Measurements from ENCODE around the gene TNS4.

TNS4 gene

GRCh38 chr17:40437095-40437732 lies 64.2 kb downstream of the TNS4 start:
- no peak for DNase-seq
- in situ Hi-C loops (cut with HindIII; ENCODE audit: low pct_ligation_motif_present, low pct_unique_long_range_greater_than_20kb, low sequenced_read_pairs), result loop anchor here (25.0 kb wide), 1 partner anchor 100 kb away; no protein-coding TSS in a partner anchor

GRCh38 chr17:40436636-40437035 lies 64.8 kb downstream of the TNS4 start:
- no peak for DNase-seq
- in situ Hi-C loops (cut with HindIII; ENCODE audit: low pct_ligation_motif_present, low pct_unique_long_range_greater_than_20kb, low sequenced_read_pairs), result loop anchor here (25.0 kb wide), 1 partner anchor 101 kb away; no protein-coding TSS in a partner anchor

DNA sequence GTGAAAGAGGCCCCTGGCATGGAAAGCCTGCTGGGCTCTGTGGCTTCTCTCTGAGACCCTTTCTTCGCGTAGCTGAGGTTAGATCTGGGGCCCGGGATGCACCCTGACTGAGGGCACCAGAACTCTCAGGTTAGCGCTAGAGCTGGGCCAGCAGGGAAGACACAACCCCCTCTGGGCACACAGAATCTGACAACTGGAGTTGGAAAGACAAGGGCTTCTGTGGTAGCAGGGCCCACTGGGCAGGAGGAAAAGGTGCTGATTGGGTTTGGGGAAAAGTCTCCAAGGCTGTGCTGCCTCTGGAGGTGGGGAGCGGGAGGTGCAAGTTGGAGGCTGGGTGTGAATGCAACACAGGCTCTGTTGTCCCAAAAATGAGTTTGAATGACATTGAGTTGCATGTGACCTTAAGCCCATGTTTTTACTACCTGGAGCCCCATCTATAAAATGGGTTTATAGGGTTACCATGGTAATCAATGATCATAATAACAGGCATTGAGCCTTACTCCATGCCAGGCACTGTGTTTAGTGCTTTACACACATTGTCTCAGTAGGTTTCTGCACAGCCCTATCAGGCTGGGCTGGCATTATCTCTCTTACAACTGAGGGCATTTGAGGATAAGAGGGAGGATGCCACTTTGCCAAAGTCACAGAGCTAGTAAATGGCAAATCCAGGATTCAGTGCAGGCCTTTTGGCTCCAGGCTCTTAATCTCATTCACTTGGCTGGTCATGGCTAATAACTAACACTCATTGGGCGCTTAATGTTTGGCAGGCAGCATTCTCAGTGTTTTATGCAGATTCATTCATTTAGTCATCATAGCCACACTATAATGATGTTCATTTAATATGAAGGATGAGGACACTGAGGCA lies 67.6 kb downstream of the TNS4 start:
- peak; percentile 38 for DNase-seq
- in situ Hi-C loops (cut with HindIII; ENCODE audit: low pct_ligation_motif_present, low pct_unique_long_range_greater_than_20kb, low sequenced_read_pairs), result loop anchor here (25.0 kb wide), 1 partner anchor 104 kb away; no protein-coding TSS in a partner anchor

GRCh38 chr17:40432864-40433528 lies 68.4 kb downstream of the TNS4 start:
- in situ Hi-C loops (cut with HindIII; ENCODE audit: low pct_ligation_motif_present, low pct_unique_long_range_greater_than_20kb, low sequenced_read_pairs), result loop anchor here (25.0 kb wide), 1 partner anchor 104 kb away; no protein-coding TSS in a partner anchor
- no peak for DNase-seq

DNA sequence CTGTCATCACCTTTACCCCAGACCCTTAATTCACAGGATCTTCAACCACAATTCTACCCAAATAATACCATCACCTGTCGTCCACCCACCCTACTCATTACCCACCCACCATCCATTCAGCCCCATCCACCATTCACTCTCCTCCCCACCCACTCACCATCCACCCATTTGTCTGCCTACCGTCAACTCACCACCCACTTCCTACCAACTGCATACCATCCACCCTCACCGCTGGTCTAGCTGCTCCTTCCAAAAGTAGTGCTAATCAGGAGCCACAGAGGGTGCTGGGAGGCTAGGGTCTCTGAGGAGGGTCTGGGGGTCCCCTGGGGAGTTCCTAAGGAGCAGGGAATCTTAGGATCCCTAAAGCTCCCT lies 70.2 kb downstream of the TNS4 start:
- in situ Hi-C loops (cut with HindIII; ENCODE audit: low pct_ligation_motif_present, low pct_unique_long_range_greater_than_20kb, low sequenced_read_pairs), result loop anchor here (25.0 kb wide), 1 partner anchor 106 kb away; no protein-coding TSS in a partner anchor
- DNase-seq, result no peak

- DNase-seq, result no peak
- in situ Hi-C loops (cut with HindIII; ENCODE audit: low pct_ligation_motif_present, low pct_unique_long_range_greater_than_20kb, low sequenced_read_pairs), result loop anchor here (25.0 kb wide), 1 partner anchor 107 kb away; no protein-coding TSS in a partner anchor
Measured at GRCh38 chr17:40430272-40431230, 70.9 kb downstream of the TNS4 start.

DNA sequence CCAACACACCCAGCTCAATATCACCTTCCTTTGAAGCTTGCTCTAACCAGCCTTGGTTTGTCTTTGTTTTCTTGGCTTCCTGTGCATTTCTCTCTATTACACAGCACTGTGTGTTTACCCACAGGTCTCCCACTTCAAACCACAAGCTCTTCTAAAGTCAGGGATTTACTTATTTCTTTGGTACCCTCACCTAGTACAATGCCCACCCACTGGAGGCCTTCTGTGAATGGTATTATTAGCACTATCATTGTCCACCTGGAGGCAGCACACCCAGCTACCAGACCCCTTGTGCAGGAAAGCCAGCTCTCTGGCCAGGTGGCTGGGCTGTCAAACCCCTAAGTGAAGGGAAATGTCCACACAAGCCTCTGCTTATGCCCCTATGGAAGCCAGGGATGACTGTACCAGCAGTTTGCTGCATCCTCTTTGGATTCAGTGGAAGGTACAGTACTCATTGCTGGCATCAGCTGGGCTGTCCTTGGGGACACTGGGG lies 74.4 kb downstream of the TNS4 start:
- in situ Hi-C loops (cut with HindIII; ENCODE audit: low pct_ligation_motif_present, low pct_unique_long_range_greater_than_20kb, low sequenced_read_pairs), result loop anchor here (25.0 kb wide), 1 partner anchor 110 kb away; no protein-coding TSS in a partner anchor
- DNase-seq, result no peak

Measured in ACHN (cell line).